KOPT-K1 (cell line): ENCODE data around the gene IRX1.

ENCODE experiments used
- H3K27ac ChIP-seq: fragments of 200-600 bp; sonication (generic); 2 replicates; pipeline ENCODE4 v1.5.1; 2016; ENCODE audit warnings: antibody characterized with exemption, mild to moderate bottlenecking, low read depth, low read length; ENCODE audit not compliant: poor library complexity, severe bottlenecking
- H3K36me3 ChIP-seq: fragments of 200-600 bp; sonication (generic); 2 replicates; pipeline ENCODE4 v1.5.1; 2017; ENCODE audit warnings: antibody characterized with exemption, mild to moderate bottlenecking, low read length, moderate library complexity; ENCODE audit not compliant: insufficient read depth
- H3K9me3 ChIP-seq: fragments of 200-600 bp; sonication (generic); 2 replicates; pipeline ENCODE4 v1.5.1; 2017; ENCODE audit warnings: antibody characterized with exemption, low read length, mild to moderate bottlenecking; ENCODE audit not compliant: insufficient read depth, poor library complexity, severe bottlenecking

IRX1 gene

GRCh38 chr5:3595006-3595961 lies at the start of gene IRX1:
IRX1 (plus strand) TSS chr5:3595832; CDS start chr5:3596106, 274 bp downstream.
- H3K27ac ChIP-seq, result no peak within 1 kb of the TSS
- no peaks in the 10 kb centered on the region for H3K36me3 ChIP-seq
- H3K9me3 ChIP-seq, result peaks cover 82% of the 10 kb centered on the region

GRCh38 chr5:3546028-3546427 lies 49.6 kb upstream of the IRX1 start:
- no peaks in the 10 kb centered on the region for H3K9me3 ChIP-seq
- H3K27ac ChIP-seq, result no peak overlapping the region
- H3K36me3 ChIP-seq, result no peaks in the 10 kb centered on the region

GRCh38 chr5:3564116-3564515 lies 31.5 kb upstream of the IRX1 start:
- no peak overlapping the region for H3K27ac ChIP-seq
- no peaks in the 10 kb centered on the region for H3K36me3 ChIP-seq
- H3K9me3 ChIP-seq, result peaks cover 12% of the 10 kb centered on the region

GRCh38 chr5:3564827-3565518 lies 30.7 kb upstream of the IRX1 start:
- Histone ChIP-seq H3K9me3 (peaks cover 6% of the 10 kb centered on the region), H3K36me3 (no peaks in the 10 kb centered on the region), H3K27ac (no peak overlapping the region)

- Histone ChIP-seq H3K9me3 (peaks cover 4% of the 10 kb centered on the region), H3K27ac (no peak overlapping the region), H3K36me3 (no peaks in the 10 kb centered on the region)
These were observed 10.7 kb upstream of the IRX1 start for GRCh38 chr5:3584724-3585531.

GRCh38 chr5:3590161-3590966 lies 5.3 kb upstream of the IRX1 start:
- H3K27ac ChIP-seq, result no peak overlapping the region
- H3K9me3 ChIP-seq, result peaks cover 56% of the 10 kb centered on the region
- H3K36me3 ChIP-seq, result no peaks in the 10 kb centered on the region

- peaks cover 61% of the 10 kb centered on the region for H3K9me3 ChIP-seq
- H3K36me3 ChIP-seq, result no peaks in the 10 kb centered on the region
- H3K27ac ChIP-seq, result no peak overlapping the region
These were observed 4.4 kb upstream of the IRX1 start for GRCh38 chr5:3590967-3591900.

GRCh38 chr5:3592298-3592697 lies 3.3 kb upstream of the IRX1 start:
- no peaks in the 10 kb centered on the region for H3K36me3 ChIP-seq
- peaks cover 71% of the 10 kb centered on the region for H3K9me3 ChIP-seq
- no peak overlapping the region for H3K27ac ChIP-seq

- Histone ChIP-seq H3K9me3 (peaks cover 75% of the 10 kb centered on the region), H3K36me3 (no peaks in the 10 kb centered on the region), H3K27ac (no peak overlapping the region)
These were observed 1.7 kb upstream of the IRX1 start for GRCh38 chr5:3593771-3594509.

- no peaks in the 10 kb centered on the region for H3K36me3 ChIP-seq
- H3K27ac ChIP-seq, result no peak overlapping the region
- H3K9me3 ChIP-seq, result peaks cover 82% of the 10 kb centered on the region
These were observed 1.1 kb upstream of the IRX1 start for GRCh38 chr5:3594510-3595005.

- H3K27ac ChIP-seq, result no peak overlapping the region
- H3K36me3 ChIP-seq, result no peaks in the 10 kb centered on the region
- H3K9me3 ChIP-seq, result peaks cover 82% of the 10 kb centered on the region
These were observed 711 bp downstream of the IRX1 start for GRCh38 chr5:3596261-3596825.

GRCh38 chr5:3596857-3597166 lies 1.2 kb downstream of the IRX1 start:
- H3K36me3 ChIP-seq, result no peaks in the 10 kb centered on the region
- H3K9me3 ChIP-seq, result peaks cover 82% of the 10 kb centered on the region
- no peak overlapping the region for H3K27ac ChIP-seq
